ENCODE results near the gene ADAMTS17.

ADAMTS17 gene

GRCh38 chr15:100256101-100256969, 85.4 kb downstream of the ADAMTS17 start:
- DNase-seq (ENCODE audit: low read depth), result no peak
- no peak overlapping the region for H3K4me3 ChIP-seq (ENCODE audit: low read depth, low read length)

GRCh38 chr15:100255644-100256043, 86.1 kb downstream of the ADAMTS17 start:
- H3K4me3 ChIP-seq (ENCODE audit: low read depth, low read length), result no peak overlapping the region
- DNase-seq (ENCODE audit: low read depth), result no peak

GRCh38 chr15:100254691-100255090, 87.1 kb downstream of the ADAMTS17 start:
- no peak overlapping the region for H3K4me3 ChIP-seq (ENCODE audit: low read depth, low read length)
- no peak for DNase-seq (ENCODE audit: low read depth)

- no peak for DNase-seq (ENCODE audit: low read depth)
- no peak overlapping the region for H3K4me3 ChIP-seq (ENCODE audit: low read depth, low read length)
These were observed 87.5 kb downstream of the ADAMTS17 start for GRCh38 chr15:100254285-100254684.

- DNase-seq (ENCODE audit: low read depth), result no peak
- no peak overlapping the region for H3K4me3 ChIP-seq (ENCODE audit: low read depth, low read length)
These were observed 88.1 kb downstream of the ADAMTS17 start for GRCh38 chr15:100253640-100254039.

GRCh38 chr15:100252779-100253417, 88.9 kb downstream of the ADAMTS17 start:
- no peak for DNase-seq (ENCODE audit: low read depth)
- H3K4me3 ChIP-seq (ENCODE audit: low read depth, low read length), result no peak overlapping the region

GRCh38 chr15:100252359-100252758, 89.4 kb downstream of the ADAMTS17 start:
- no peak overlapping the region for H3K4me3 ChIP-seq (ENCODE audit: low read depth, low read length)
- DNase-seq (ENCODE audit: low read depth), result no peak

- DNase-seq (ENCODE audit: low read depth), result no peak
- H3K4me3 ChIP-seq (ENCODE audit: low read depth, low read length), result no peak overlapping the region
These were observed 91.5 kb downstream of the ADAMTS17 start for GRCh38 chr15:100250176-100250800.

- DNase-seq (ENCODE audit: low read depth), result no peak
- H3K4me3 ChIP-seq (ENCODE audit: low read depth, low read length), result no peak overlapping the region
These were observed 92.5 kb downstream of the ADAMTS17 start for GRCh38 chr15:100249096-100249815.

- no peak overlapping the region for H3K4me3 ChIP-seq (ENCODE audit: low read depth, low read length)
- no peak for DNase-seq (ENCODE audit: low read depth)
These were observed 93.5 kb downstream of the ADAMTS17 start for GRCh38 chr15:100248236-100248635.

GRCh38 chr15:100247228-100248225, 94.2 kb downstream of the ADAMTS17 start:
- DNase-seq (ENCODE audit: low read depth), result no peak
- H3K4me3 ChIP-seq (ENCODE audit: low read depth, low read length), result no peak overlapping the region

- no peak for DNase-seq (ENCODE audit: low read depth)
- no peak overlapping the region for H3K4me3 ChIP-seq (ENCODE audit: low read depth, low read length)
These were observed 95.9 kb downstream of the ADAMTS17 start for GRCh38 chr15:100245855-100246254.

GRCh38 chr15:100245487-100245820, 96.3 kb downstream of the ADAMTS17 start:
- DNase-seq (ENCODE audit: low read depth), result no peak
- H3K4me3 ChIP-seq (ENCODE audit: low read depth, low read length), result no peak overlapping the region

- no peak overlapping the region for H3K4me3 ChIP-seq (ENCODE audit: low read depth, low read length)
These were observed 96.8 kb downstream of the ADAMTS17 start for GRCh38 chr15:100244796-100245486.

GRCh38 chr15:100242989-100243388, 98.8 kb downstream of the ADAMTS17 start:
- DNase-seq (ENCODE audit: low read depth), result no peak
- H3K4me3 ChIP-seq (ENCODE audit: low read depth, low read length), result no peak overlapping the region

More at GRCh38 chr15:100244796-100245486, 96.8 kb downstream of the ADAMTS17 start:
- DNase-seq (ENCODE audit: low read depth), result no peak

GRCh38 chr15:100241572-100242482, 99.9 kb downstream of the ADAMTS17 start:
- no peak for DNase-seq (ENCODE audit: low read depth)

More at GRCh38 chr15:100241572-100242482, 99.9 kb downstream of the ADAMTS17 start:
- H3K4me3 ChIP-seq (ENCODE audit: low read depth, low read length), result no peak overlapping the region

All from skeletal muscle cell (primary cell).